Measurements from ENCODE around the gene DNTT.
"Not testable (repeated sequence)": the region's sequence is repeated elsewhere in the genome, so short reads cannot be mapped to it uniquely, and the experiment has no call there.

Gene DNTT

GRCh38 chr10:96276831-96277230, 27.4 kb upstream of the DNTT start:
- peak in 1 of 4 experiments; percentile 10 for DNase-seq

GRCh38 chr10:96279191-96279641, 25.0 kb upstream of the DNTT start:
- DNase-seq, result no peak

GRCh38 chr10:96280859-96281258, 23.4 kb upstream of the DNTT start:
- DNase-seq, result no peak

GRCh38 chr10:96281444-96282029, 22.7 kb upstream of the DNTT start:
- DNase-seq, result no peak

- DNase-seq, result no peak
Measured at GRCh38 chr10:96283351-96283750, 20.9 kb upstream of the DNTT start.

GRCh38 chr10:96283756-96284155, 20.5 kb upstream of the DNTT start:
- DNase-seq, result no peak

GRCh38 chr10:96285331-96285752, 18.9 kb upstream of the DNTT start:
- DNase-seq, result no peak

GRCh38 chr10:96287392-96288105, 16.7 kb upstream of the DNTT start:
- DNase-seq, result peak in 1 of 4 experiments; percentile 8

GRCh38 chr10:96288151-96288621, 16.0 kb upstream of the DNTT start:
- peak in 2 of 4 experiments; percentile 11 to 36 for DNase-seq

GRCh38 chr10:96289218-96289910, 14.9 kb upstream of the DNTT start:
- DNase-seq, result no peak

- DNase-seq, result peak; percentile 21 to 64 (median 56)
Measured at GRCh38 chr10:96290368-96291133, 13.7 kb upstream of the DNTT start.

GRCh38 chr10:96292971-96293920, 11.0 kb upstream of the DNTT start:
- peak; percentile 49 to 81 (median 64) for DNase-seq

- no peak for DNase-seq
Measured at GRCh38 chr10:96295475-96295874, 8.8 kb upstream of the DNTT start.

GRCh38 chr10:96297486-96297885, 6.7 kb upstream of the DNTT start:
- DNase-seq, result no peak

- DNase-seq, result no peak
Measured at GRCh38 chr10:96298362-96298761, 5.9 kb upstream of the DNTT start.

GRCh38 chr10:96299383-96299782, 4.9 kb upstream of the DNTT start:
- DNase-seq, result peak in 2 of 4 experiments; percentile 14

- no peak for DNase-seq
Measured at GRCh38 chr10:96301616-96302015, 2.6 kb upstream of the DNTT start.

GRCh38 chr10:96305019-96305418, 785 bp downstream of the DNTT start:
- DNase-seq, result no peak

- peak; percentile 76 to 88 (median 84) for DNase-seq
Measured at GRCh38 chr10:96306516-96306915, 2.3 kb downstream of the DNTT start.

GRCh38 chr10:96308854-96309253, 4.6 kb downstream of the DNTT start:
- DNase-seq, result not testable (repeated sequence)

GRCh38 chr10:96309628-96310320, 5.5 kb downstream of the DNTT start:
- no peak for DNase-seq
